Mucosa of descending colon (tissue), 3 donors: ENCODE measurements around the gene ZSCAN29. TPM values are rescaled to one million over a fixed set of nuclear protein-coding genes. Genes with fewer than 3 reads are reported as not detected.
"Not testable (repeated sequence)": the region's sequence is repeated elsewhere in the genome, so short reads cannot be mapped to it uniquely, and the experiment has no call there.

Source experiments
- ATAC-seq: fragments of 200-7000 bp; cut with Tn5 transposase; one replicate; pipeline ENCODE4 v1.9.1; 2020; ENCODE audit warnings: mild to moderate bottlenecking, moderate library complexity
- DNase-seq, 3 donors: peaks; one replicate each; pipeline ENCODE4 v3.0.0-alpha.2; 2020
- H3K36me3 ChIP-seq: fragments of 200-600 bp; one replicate; pipeline ENCODE4 v1.8.0; 2021; ENCODE audit warnings: low read depth, mild to moderate bottlenecking
- H3K4me1 ChIP-seq: fragments of 200-600 bp; one replicate; pipeline ENCODE4 v1.8.0; 2021; ENCODE audit warnings: low read depth, mild to moderate bottlenecking
- H3K4me3 ChIP-seq: fragments of 200-600 bp; one replicate; pipeline ENCODE4 v1.8.0; 2021; ENCODE audit warnings: mild to moderate bottlenecking
- H3K9me3 ChIP-seq: fragments of 200-600 bp; one replicate; pipeline ENCODE4 v1.8.0; 2021; ENCODE audit warnings: mild to moderate bottlenecking
- CTCF ChIP-seq: fragments of 200-600 bp; IDR thresholded peaks from one replicate; pipeline ENCODE4 v1.8.0; 2022; ENCODE audit warnings: antibody characterized with exemption, mild to moderate bottlenecking
- intact Hi-C, 2 donors: fragments of 100-400 bp; cut with DNase I in 1 of 2; cut with micrococcal nuclease in 1 of 2; formaldehyde crosslinking; loops; one replicate each; pipeline versions ENCODE4 v1.11.0 to v1.11.1; 2022; cut with DNase I, micrococcal nuclease
- total RNA-seq, 3 donors: library from RNA; stranded (reverse); fragmentation: NEBNext Ultra II Directional in 2 of 3; extraction: Animal tissue kit (Norgen Biotek cat#: 25700) in 2 of 3; gene quantifications; one replicate each; pipeline versions ENCODE4 v1.2.1 to v1.2.4, GENCODE V29; 2021 to 2023
- donor health status: DM: no; HTN: no; CAD: no; lungs with moderate emphysema.
- donor health status: DM: no; HTN: no; CAD: no.
- donor health status: DM: no; HTN: yes; CAD: no.

The ZSCAN29 gene
- total RNA-seq, 3 donors from 2014 or later = 26.7 to 34.4 (median 29.1) TPM

- intact Hi-C loops = no loop called here
- H3K9me3 ChIP-seq = no peaks in the 10 kb centered on the region
- no peaks in the 10 kb centered on the region for H3K4me1 ChIP-seq
- no peak for DNase-seq
- no peaks in the 10 kb centered on the region for H3K36me3 ChIP-seq
- H3K4me3 ChIP-seq = no peak overlapping the region
- ATAC-seq = no peak
- TF ChIP-seq CTCF = no peak
Observed at GRCh38 chr15:43408789-43409188, 37.9 kb upstream of the ZSCAN29 start.

- no peak for ATAC-seq
- peaks cover 10% of the 10 kb centered on the region for H3K36me3 ChIP-seq
- DNase-seq = no peak
- TF ChIP-seq CTCF = no peak
- H3K4me1 ChIP-seq = no peaks in the 10 kb centered on the region
- no peaks in the 10 kb centered on the region for H3K9me3 ChIP-seq
- intact Hi-C loops = no loop called here
- H3K4me3 ChIP-seq = no peak overlapping the region
Observed at GRCh38 chr15:43406808-43407207, 36.0 kb upstream of the ZSCAN29 start.

GRCh38 chr15:43406189-43406588 lies 35.3 kb upstream of the ZSCAN29 start:
- no peak for DNase-seq
- ATAC-seq = no peak
- intact Hi-C loops = no loop called here
- H3K4me3 ChIP-seq = no peak overlapping the region
- TF ChIP-seq CTCF = no peak
- H3K9me3 ChIP-seq = no peaks in the 10 kb centered on the region
- H3K36me3 ChIP-seq = peaks cover 14% of the 10 kb centered on the region
- H3K4me1 ChIP-seq = no peaks in the 10 kb centered on the region

GRCh38 chr15:43404130-43404529 lies 33.3 kb upstream of the ZSCAN29 start:
- Histone ChIP-seq H3K36me3 (peaks cover 18% of the 10 kb centered on the region), H3K4me1 (no peaks in the 10 kb centered on the region), H3K4me3 (no peak overlapping the region), H3K9me3 (no peaks in the 10 kb centered on the region)
- no peak for TF ChIP-seq CTCF
- ATAC-seq (no peak), DNase-seq (no peak)
- intact Hi-C loops = no loop called here

GRCh38 chr15:43403616-43404015 lies 32.8 kb upstream of the ZSCAN29 start:
- no peak for DNase-seq
- H3K9me3 ChIP-seq = no peaks in the 10 kb centered on the region
- H3K36me3 ChIP-seq = peaks cover 18% of the 10 kb centered on the region
- no peak for TF ChIP-seq CTCF
- intact Hi-C loops = no loop called here
- no peak overlapping the region for H3K4me3 ChIP-seq
- ATAC-seq = no peak
- no peaks in the 10 kb centered on the region for H3K4me1 ChIP-seq

GRCh38 chr15:43402255-43402654 lies 31.4 kb upstream of the ZSCAN29 start:
- H3K4me1 ChIP-seq = no peaks in the 10 kb centered on the region
- TF ChIP-seq CTCF = no peak
- H3K36me3 ChIP-seq = peaks cover 18% of the 10 kb centered on the region
- DNase-seq (no peak), ATAC-seq (no peak)
- intact Hi-C loops = no loop called here
- H3K4me3 ChIP-seq = no peak overlapping the region
- H3K9me3 ChIP-seq = no peaks in the 10 kb centered on the region

- H3K4me1 ChIP-seq, H3K4me3 ChIP-seq, ATAC-seq, H3K36me3 ChIP-seq, DNase-seq, intact Hi-C loops, H3K9me3 ChIP-seq: not testable (repeated sequence)
Observed at GRCh38 chr15:43393592-43393991, 22.7 kb upstream of the ZSCAN29 start.
